HL-60/S4 (cell line): ENCODE measurements around the gene TPCN2.

Experiments used
- in situ Hi-C: fragments of 300-500 bp; cut with MboI; formaldehyde crosslinking; loops from 2 replicates; pipeline ENCODE4 v1.14.3; 2022; ENCODE audit warnings: low sequenced_read_pairs

The TPCN2 gene

DNA sequence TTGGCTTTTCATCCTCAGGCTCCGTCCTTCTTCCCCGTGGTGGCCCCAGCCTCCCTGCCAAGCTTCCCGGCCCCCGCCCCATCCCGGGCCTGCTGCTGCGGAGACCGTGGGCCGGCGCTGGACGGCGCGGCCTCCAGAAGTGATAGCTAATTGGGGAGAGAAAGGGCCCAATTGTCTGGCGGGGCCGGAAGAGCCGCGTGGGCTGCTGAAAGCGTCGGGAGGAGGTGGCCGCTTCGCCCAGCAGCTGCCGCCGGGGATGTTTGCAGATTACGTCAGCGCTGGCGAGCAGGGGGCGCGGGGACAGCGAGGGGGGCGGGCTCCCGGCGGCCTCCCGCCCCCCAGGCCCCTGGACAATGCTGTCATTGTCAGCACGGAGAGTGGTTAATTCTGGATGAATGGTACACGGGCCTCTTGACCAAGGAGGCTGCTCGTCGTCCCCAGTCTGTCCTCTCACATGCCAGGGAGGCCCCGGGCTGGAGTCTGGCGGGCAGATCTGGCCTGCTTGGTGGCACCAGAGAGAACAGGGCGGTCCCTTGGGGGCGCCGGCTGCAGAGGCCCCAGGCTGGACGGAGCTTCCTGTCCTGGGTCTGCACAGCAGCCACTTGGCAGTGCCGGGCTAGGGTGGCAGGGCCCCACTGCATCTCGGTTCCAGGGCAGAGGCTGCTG is 108.6 kb downstream of the TPCN2 start:
- in situ Hi-C loops: no loop called here

DNA sequence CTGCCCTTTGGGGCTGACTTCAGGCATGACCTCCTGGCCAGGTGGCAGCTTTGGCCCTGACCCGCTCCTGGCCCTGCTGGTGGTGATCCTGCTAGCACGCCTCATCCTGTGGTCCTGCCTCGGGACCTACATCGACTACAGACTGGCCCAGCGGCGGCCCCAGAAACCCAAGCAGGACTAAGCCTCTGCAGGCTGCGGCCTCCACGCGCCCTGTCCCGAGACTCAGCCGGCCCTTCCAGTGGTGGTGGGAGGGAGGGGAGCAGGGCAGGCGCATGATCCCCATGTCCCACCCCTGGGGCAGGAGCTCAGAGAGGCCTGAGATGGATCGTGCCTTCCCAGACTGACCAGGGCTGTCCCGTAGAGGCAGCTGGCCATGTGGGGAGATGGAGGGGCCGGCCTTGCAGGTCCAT is 109.1 kb downstream of the TPCN2 start:
- in situ Hi-C loops: no loop called here

DNA sequence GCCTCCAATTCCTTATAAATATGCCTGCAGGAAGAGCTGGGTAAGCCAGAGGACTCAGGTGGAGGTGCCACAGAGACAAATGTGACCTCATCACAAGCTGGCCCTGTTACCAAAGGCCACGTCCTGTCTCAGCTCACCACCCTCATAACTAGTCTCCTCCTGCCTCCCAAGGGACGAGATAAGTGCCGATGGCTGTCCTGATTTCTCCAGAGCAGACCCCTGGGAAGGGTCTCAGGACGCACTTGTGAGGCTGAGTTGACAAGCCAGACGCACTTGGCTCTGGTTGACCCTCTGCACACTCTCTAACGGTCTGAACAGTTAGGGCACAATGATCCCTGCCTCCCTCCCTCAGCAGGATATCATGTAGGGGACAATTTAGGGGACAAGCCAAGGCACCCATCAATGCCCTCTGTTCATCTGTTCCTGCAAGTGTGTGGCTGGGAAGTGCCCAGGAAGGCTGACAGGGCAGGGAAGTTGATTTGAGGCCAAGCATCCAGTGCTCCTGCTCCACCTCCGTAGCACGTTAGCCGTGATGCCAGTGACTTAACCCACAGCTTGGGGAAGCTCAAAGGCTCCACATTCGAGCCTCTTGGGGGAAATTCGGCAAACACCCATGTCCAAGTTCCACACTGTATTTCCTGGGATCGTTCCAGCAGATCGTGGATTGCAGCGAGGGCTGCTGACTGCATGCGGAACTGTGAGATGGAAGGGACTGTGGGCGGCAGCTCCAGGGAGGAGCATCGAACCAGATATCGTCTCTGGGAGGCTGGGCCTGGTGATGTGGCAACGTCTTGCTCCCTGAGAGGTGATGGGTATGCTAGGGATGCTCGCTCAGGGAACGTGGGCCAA is 109.8 kb downstream of the TPCN2 start:
- in situ Hi-C loops: no loop called here

DNA sequence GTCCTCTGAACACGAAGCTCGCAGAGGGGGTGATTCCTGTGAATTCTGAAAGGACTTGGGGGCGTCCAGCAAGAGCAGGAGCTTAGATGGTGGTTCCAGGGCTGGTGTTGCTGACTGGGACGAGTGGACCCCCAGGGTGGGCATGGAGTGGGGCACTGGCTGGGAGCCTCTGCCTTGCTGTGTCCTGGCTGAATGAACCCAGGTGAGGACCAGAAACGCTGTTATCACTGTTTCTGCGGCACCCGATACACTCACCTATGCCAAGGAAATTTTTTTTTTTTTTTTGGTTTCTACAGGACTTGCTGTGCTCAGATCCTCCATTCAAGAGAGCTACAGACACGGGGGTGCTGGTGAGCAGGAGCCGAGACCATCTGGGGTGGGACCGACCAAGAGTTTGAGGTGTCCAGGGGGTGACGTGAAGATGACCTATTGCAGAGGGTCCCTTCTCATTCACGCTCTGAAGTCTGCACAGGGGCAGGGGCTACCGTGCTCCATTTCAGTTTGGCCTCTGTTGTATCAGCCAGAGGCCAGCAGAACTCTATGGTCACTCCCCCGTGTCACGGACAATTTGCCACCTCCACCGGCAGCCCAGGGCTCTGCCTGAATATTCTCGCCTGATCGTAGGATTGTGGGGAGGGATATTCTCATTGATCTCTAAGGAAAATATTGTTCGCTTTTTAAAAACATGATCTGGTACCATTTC is 110.6 kb downstream of the TPCN2 start:
- in situ Hi-C loops: no loop called here

DNA sequence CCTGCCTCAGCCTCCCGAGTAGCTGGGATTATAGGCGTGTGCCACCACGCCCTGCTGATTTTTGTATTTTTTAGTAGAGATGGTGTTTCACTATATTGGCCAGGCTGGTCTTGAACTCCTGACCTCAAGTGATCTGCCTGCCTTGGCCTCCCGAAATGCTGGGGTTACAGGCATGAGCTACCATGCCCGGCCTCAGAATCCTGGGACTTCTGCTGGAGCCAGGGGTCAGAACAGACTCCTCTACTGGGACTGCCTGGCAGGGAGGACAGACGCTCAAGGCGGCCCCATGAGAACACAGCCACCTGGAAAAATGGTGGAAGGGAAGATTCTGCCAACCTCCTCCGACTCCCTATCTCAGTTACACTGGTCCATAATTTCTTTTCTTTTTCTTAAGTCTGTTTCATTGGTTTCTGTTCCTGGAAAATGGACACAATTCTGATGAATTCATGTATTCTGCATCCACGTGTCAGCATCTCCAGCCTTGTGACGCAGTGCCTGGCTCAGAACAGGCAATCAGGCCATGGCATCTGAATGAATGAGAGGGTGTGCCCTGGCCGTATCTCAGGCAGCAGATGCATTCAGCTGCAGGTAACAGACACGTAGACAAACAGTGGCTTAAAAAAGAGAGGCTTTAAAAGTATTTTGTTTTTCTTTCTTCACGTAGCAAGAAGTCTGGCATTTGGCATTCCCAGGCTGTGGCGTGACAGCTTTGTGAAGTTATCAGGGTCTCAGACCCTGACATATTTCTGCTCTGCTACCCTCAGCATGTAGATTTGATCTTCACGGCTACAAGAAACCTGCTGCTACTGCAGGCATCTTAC is 111.8 kb downstream of the TPCN2 start:
- in situ Hi-C loops: no loop called here

DNA sequence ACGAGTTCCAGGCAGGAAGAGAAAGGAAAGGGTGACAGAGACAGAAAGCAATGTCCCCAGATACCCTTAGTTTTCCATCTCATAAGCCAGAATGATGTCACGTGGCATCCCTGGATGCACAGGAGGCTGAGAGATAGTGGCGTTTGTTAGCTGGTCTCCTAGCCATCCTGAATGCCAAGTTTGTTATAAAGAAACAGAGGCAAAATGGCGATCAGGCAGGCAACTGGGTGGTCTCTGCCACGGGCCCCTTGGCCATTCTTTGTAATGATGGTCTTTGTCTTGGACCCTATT is 112.3 kb downstream of the TPCN2 start:
- in situ Hi-C loops: no loop called here

DNA sequence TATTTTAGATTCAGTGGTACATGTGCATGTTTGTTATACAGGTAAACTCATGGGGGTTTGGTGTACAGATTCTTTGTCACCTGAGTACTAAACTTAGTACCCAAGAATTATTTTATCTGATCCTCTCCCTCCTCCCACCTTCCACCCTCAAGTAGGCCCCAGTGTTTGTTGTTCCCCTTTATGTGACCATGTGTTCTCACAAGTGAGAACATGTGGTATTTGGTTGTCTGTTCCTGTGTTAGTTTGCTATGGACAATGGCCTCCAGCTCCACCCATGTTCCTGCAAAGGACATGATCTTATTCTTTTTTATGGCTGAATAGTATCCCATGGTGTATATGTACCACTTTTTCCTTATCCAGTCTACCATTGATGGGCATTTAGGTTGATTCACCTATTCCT is 113.8 kb downstream of the TPCN2 start:
- in situ Hi-C loops: no loop called here

DNA sequence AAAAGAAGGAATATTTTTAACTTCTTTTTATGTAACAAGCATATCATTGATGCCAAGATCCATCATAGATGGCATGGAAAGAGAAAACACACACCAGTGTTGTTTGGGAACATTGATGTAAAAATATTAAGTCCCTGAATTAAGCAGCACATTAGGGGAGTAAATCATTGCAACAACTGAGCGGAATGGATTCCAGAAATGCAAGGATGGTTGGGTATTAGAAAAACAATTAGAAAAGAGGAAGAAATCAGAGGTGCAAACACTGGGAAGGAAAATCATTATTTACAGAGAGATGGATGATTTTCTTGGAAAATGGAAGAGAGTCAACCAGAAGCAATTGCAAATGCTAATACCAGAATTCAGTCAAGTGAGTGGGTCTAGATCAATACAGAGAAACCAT is 115.1 kb downstream of the TPCN2 start:
- in situ Hi-C loops: no loop called here

DNA sequence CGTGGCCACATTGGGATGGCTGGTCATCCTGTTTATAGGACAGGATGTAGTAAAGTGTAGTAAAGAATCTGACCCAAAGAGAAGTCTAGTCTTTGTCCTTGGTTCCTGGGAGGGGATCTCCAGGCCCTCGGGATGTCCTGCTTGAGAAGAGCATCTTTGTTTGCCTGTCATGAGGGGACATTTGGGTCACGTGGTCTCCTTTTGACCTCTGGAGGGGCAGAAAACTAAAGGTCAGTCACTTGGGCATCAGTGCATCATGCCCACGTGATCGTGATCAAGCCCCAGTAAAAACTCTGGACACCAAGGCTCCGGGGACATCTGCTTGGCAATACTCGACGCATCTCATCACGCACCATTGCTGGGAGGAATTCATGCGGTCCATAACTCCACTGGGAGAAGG is 116.1 kb downstream of the TPCN2 start:
- in situ Hi-C loops: no loop called here

DNA sequence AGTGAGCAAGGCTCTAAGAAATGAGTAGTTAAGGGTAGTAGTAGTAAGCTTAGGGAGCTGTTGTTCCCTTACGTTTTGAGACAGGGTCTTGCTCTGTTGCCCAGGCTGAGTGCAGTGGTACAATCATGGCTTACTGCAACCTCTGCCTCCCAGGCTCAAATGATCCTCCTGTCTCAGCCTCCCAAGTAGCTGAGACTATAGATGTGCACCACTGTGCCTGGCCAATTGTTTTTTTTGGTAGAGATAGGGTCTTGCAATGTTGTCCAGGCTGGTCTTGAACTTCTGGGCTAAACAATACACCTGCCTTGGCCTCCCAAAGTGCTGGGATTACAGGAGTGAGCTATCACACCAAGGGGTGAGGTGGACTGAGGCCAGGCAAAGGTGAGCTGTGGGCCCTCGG is 117.0 kb downstream of the TPCN2 start:
- in situ Hi-C loops: no loop called here

DNA sequence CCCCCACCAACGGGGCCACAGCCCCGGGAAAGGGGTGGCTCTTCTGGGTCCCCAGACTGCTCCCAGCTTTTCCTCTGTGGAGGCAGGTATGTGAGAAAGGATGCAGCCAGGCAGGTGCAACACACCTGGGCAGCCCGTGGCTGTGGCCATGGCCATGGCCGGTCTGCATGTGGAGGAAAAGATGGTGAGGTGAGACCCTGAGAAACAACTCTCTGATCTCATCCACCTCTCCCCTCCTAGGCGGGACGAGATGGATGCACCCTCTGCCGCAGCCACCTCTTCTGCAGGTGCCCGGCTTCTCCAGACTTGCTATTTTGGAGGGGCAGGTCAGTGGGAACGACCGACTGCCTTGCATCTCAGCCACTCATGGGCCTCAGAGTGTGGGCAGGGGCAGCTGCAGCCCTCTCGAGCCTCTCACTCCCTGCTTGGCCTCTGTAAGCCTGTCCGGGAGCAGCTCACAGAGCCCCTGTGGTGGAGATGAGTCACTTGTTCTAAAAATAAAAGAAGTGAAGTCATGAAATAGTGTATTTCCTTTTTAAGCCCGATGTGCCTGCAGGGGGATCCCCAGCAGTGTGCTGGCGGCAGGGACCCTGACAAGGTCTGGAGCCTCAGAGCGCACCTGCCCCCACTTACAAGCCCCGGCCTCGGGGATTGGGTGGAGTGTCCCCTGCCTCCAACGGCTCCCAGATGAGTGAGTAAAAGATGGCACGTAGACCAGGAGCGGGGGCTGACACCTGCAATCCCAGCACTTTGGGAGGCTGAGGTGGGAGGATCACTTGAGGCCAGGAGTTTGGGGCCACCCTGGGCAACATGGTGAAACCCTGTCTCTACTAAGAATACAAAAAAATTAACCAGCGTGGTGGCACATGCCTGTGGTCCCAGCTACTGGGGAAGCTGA is 117.7 kb downstream of the TPCN2 start:
- in situ Hi-C loops: no loop called here

DNA sequence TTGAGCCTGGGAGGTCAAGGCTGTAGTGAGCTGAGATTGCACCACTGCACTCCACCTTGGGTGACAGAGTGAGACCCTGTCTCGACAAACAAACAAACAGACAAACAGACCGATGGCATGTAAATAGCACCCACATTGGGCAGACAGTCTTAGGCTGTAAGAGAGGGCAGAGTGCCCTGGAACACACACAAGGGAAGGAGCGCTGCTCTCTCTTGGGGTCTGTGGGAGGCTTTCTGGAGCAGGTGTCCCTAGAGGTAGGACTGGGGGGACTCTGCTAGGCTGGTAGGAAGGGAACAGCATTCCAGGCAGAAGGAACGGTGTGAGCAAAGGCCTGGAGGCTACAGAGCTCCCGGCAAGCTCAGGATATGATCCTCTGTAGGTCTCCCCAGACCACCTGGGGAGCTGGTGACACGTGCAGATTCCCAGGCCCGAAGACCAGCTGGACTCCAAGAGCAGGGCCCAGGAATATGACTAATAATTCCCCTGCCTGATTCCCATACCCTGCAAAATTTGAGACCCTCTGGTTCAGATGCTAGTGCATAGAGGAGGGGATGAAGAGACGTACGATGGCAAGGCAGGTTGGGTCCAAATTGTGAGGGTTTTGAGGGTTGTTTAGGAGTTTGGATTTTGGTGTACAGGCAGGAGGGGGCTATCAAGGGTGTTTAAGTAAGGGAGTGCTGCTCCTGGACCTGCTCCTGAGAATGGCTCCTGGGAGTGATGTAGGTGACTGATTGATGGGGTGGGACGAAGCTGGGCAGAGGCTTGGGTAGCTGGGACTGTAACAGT is 118.6 kb downstream of the TPCN2 start:
- in situ Hi-C loops: no loop called here

DNA sequence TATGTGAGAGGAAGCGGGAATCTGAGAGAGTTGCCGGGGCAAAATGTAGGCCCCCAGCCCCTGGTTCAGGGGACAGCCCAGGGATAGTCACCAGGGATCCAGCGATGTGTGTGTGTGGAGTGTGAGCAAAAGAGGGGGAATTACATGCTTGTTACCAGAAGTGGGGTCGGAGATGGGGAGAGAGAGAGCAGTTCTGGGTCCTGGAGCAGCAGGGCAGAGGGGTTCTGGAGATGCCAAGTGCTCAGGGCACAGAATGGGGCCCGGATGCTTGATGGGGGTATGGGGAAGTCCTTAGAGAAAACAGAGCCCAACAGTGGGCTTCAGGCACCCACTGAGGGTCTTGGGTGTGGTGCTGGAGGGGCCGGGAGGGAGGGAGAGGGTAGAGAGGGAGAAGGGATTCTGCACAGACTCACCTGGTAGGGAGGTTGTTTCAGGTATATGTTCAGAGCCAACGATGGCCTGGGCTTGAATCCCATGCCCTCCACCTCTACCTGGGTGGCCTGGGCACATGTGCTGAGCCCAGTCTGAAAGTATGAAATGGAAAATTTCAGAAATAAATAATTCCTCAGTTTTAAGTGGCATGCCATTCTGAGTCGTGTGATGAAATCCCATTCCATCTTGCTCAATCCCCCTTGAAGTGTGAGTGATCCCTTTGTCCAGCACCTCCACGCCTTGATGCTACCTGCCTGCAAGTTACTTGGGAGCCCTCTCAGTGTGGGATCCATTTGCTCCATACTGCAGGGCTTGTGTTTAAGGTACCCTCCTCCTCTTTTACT is 119.4 kb downstream of the TPCN2 start:
- in situ Hi-C loops: no loop called here

DNA sequence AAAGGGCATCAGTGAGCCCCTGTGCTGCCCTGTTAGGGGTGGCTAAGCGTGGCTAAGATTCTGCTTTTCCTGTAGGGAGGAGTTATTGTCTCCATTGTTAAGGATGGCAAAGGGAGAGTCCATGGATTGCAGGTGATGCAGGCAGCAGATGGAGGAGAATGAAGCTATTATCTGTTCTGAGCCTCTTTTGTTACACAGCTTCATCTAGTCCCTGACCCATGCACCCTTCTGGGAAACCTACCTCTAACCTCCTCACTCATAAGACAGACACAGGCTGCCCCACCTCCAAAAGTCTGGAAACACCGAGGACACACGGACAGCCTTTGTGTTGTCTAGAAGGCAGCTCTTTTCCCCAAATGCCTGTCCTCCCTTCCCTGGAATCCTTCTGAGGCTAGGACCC is 120.7 kb downstream of the TPCN2 start:
- in situ Hi-C loops: no loop called here

DNA sequence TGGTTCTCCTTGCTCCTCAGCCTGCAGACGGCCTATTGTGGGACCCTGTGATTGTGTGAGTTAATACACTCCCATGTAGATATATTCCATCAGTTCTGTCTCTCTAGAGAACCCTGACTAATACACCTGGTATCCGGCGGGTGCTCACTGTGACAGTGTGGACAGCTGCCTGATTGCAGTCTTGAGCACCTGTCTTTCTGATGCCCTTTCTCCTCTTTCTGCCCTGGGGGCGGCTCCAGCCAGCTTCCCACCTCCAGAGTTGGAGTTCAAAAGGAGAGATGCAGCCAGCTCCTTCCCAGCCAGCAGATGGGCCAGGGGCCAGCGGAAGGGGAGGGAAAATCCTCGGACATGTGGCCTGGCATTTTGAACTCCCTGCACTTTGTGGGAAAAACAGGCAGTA is 122.0 kb downstream of the TPCN2 start:
- in situ Hi-C loops: no loop called here

DNA sequence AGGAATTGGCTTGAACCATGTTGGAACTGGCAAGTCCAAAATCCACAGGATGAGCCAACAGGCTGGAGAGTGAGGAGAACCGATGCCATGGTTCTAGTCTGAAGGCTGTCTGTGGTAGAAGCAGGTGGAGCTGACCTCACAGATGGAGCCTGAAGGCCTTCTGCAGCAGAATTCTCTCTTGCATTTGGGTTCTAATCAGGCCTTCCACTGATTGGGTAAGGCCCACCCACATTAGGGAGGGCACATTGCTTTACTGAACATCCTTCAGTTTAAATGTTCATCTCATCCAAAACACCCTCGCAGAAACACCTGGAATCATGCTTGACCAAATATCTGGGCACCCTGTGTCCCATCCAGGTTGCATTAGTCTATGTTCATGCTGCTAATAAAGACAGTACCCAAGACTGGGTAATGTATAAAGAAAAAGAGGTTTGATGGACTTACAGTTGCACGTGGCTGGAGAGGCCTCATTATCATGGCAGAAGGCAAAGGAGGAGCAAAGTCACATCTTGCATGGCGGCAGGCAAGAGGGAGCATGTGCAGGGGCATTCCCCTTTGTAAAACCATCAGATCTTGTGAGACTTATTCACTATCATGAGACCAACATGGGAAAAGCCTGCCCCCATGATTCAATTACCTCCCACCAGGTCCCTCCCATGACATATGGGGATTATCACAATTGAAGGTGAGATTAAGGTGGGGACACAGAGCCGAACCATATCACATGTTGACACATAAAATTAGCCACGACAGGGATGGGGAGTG is 122.9 kb downstream of the TPCN2 start:
- in situ Hi-C loops: no loop called here

DNA sequence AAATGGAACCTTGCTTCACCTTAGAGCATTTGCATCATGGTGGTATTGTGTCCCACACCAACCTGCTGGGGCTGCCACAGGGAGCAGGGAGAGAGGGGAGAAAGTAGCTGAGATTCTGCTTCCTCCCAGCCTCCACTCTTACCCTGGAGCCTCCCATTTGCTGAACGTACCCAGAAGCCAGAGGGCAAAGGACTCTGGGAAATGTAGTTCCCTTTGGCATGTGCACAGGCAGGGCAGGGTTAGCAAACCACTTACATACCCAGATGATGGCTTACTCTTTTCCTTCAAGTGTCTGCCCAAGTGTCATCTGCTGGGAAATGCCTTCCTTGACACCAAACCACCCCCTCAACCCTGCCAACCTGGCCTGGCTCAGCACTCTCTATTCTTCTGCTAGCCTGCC is 123.9 kb downstream of the TPCN2 start:
- in situ Hi-C loops: no loop called here

DNA sequence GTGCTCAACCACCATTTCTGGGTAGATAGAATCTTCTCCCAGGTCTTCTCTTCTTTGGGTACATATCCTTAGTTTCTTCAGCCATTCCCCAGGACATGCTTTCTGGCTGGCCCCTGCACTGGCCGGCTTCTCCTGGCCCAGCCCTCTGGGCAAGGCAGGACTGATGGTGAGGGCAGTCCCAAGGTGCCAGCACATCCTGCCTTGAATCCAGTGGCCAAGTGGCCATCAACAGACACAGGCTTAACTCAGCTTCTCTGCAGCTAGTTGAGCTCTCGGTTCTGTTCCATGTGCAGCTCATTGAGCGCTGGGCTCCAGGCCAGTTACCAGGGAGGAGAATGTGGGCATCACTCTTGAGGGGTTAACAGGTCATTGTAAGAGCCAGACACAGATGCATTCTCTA is 124.6 kb downstream of the TPCN2 start:
- in situ Hi-C loops: no loop called here
